Activated CD8-positive, alpha-beta T cell treated with anti-CD3 and anti-CD28 coated beads, Interleukin-2, amount 10 ng/mL, durations not matched to agents 7 days and 5 days (primary cell): ENCODE measurements around the gene ZNF691. TPM values are rescaled to one million over a fixed set of nuclear protein-coding genes. Genes with fewer than 3 reads are reported as not detected.

Experiments used
- ATAC-seq: fragments of 150-1000 bp; cut with Tn5 transposase; one replicate; pipeline ENCODE4 v1.10.0; 2021; ENCODE audit warnings: moderate library complexity
- CTCF ChIA-PET: fragments of 350-600 bp; sonication (Branson Sonifier 250); formaldehyde crosslinking; loops from one replicate; lab custom pipeline; 2021; ENCODE audit warnings: antibody characterized with exemption; lab: Charles Lee
- POLR2A ChIA-PET: fragments of 350-600 bp; sonication (Branson Sonifier 250); formaldehyde crosslinking; loops from one replicate; lab custom pipeline; 2021; ENCODE audit warnings: antibody characterized with exemption; lab: Charles Lee
- DNase-seq: peaks from one replicate; pipeline ENCODE4 v3.0.0-alpha.2; 2020
- H3K27ac Mint-ChIP-seq: one replicate; pipeline ENCODE4 v1.8.0; 2021; ENCODE audit warnings: mild to moderate bottlenecking, mixed read lengths
- H3K27me3 Mint-ChIP-seq: one replicate; pipeline ENCODE4 v1.8.0; 2021; ENCODE audit warnings: low read depth, mixed read lengths
- H3K36me3 Mint-ChIP-seq: one replicate; pipeline ENCODE4 v1.8.0; 2021; ENCODE audit warnings: low read depth, mixed read lengths
- H3K4me1 Mint-ChIP-seq: one replicate; pipeline ENCODE4 v1.8.0; 2021; ENCODE audit warnings: low read depth, mixed read lengths
- H3K4me3 Mint-ChIP-seq: one replicate; pipeline ENCODE4 v1.8.0; 2021; ENCODE audit warnings: mild to moderate bottlenecking, mixed read lengths
- H3K9me3 Mint-ChIP-seq: one replicate; pipeline ENCODE4 v1.8.0; 2022; ENCODE audit warnings: mixed read lengths; ENCODE audit not compliant: insufficient read depth
- total RNA-seq, 2 experiments: library from RNA; stranded (reverse); gene quantifications; one replicate each; pipeline ENCODE4 v1.2.3, GENCODE V29; 2021

Gene ZNF691
- total RNA-seq, 2 experiments from 2014 or later = 8.0 to 8.9 TPM

GRCh38 chr1:42832641-42833240 is 13.7 kb upstream of the ZNF691 start:
- H3K4me3 Mint-ChIP-seq = no peak overlapping the region
- H3K4me1 Mint-ChIP-seq = peaks cover 2% of the 10 kb centered on the region
- POLR2A ChIA-PET = interaction anchor here (1.0 kb wide), 1 partner anchor 13 kb away, joined by 3 read pairs; the partner anchor contains the start of gene ZNF691
- ATAC-seq (no peak), DNase-seq (no peak)
- H3K27ac Mint-ChIP-seq = no peak overlapping the region
- H3K36me3 Mint-ChIP-seq = no peaks in the 10 kb centered on the region
- no peaks in the 10 kb centered on the region for H3K27me3 Mint-ChIP-seq
- CTCF ChIA-PET = interaction anchor here (0.8 kb wide), 1 partner anchor 13 kb away, joined by 3 read pairs; the partner anchor contains the start of gene ZNF691
- no peaks in the 10 kb centered on the region for H3K9me3 Mint-ChIP-seq

- H3K9me3 Mint-ChIP-seq = no peaks in the 10 kb centered on the region
- H3K4me3 Mint-ChIP-seq = no peak overlapping the region
- no peak overlapping the region for H3K27ac Mint-ChIP-seq
- no peaks in the 10 kb centered on the region for H3K36me3 Mint-ChIP-seq
- DNase-seq (no peak), ATAC-seq (no peak)
- H3K27me3 Mint-ChIP-seq = no peaks in the 10 kb centered on the region
- ChIA-PET POLR2A (no interaction called here), CTCF (no interaction called here)
- H3K4me1 Mint-ChIP-seq = peaks cover 2% of the 10 kb centered on the region
Measured at GRCh38 chr1:42833981-42834380, 12.4 kb upstream of the ZNF691 start.

- Mint-ChIP-seq H3K4me3 (no peak overlapping the region), H3K27me3 (no peaks in the 10 kb centered on the region), H3K9me3 (no peaks in the 10 kb centered on the region), H3K27ac (no peak overlapping the region), H3K4me1 (peaks cover 2% of the 10 kb centered on the region), H3K36me3 (no peaks in the 10 kb centered on the region)
- ChIA-PET CTCF (interaction anchor here (1.4 to 1.6 kb wide), 2 partner anchors 11 to 18 kb away, joined by 3 to 6 read pairs; partner anchors contain the start of genes ERMAP, SVBP and ZNF691), POLR2A (interaction anchor here (0.9 kb wide), 1 partner anchor 12 kb away, joined by 4 read pairs; the partner anchor contains the start of gene ZNF691)
- ATAC-seq = no peak
- DNase-seq = no peak
Measured at GRCh38 chr1:42834803-42835202, 11.6 kb upstream of the ZNF691 start.

GRCh38 chr1:42835422-42835821 is 11.0 kb upstream of the ZNF691 start:
- Mint-ChIP-seq H3K4me1 (peaks cover 2% of the 10 kb centered on the region), H3K36me3 (no peaks in the 10 kb centered on the region), H3K4me3 (no peak overlapping the region), H3K27ac (no peak overlapping the region), H3K27me3 (no peaks in the 10 kb centered on the region), H3K9me3 (no peaks in the 10 kb centered on the region)
- ChIA-PET CTCF (interaction anchor here (1.4 to 1.6 kb wide), 3 partner anchors 11 to 57 kb away, joined by 3 to 6 read pairs (median 4); partner anchors contain the start of genes ERMAP, SVBP and ZNF691), POLR2A (interaction anchor here (0.9 kb wide), 1 partner anchor 11 kb away, joined by 4 read pairs; the partner anchor contains the start of gene ZNF691)
- DNase-seq (no peak), ATAC-seq (no peak)

- no peak for DNase-seq
- H3K27me3 Mint-ChIP-seq = no peaks in the 10 kb centered on the region
- H3K4me3 Mint-ChIP-seq = no peak overlapping the region
- no peaks in the 10 kb centered on the region for H3K9me3 Mint-ChIP-seq
- H3K4me1 Mint-ChIP-seq = peaks cover 2% of the 10 kb centered on the region
- no peaks in the 10 kb centered on the region for H3K36me3 Mint-ChIP-seq
- CTCF ChIA-PET = interaction anchor here (1.0 to 1.8 kb wide), 3 partner anchors 9 to 236 kb away, joined by 3 to 11 read pairs (median 3); partner anchors contain the start of genes ERMAP, SVBP and ZNF691
- POLR2A ChIA-PET = no interaction called here
- no peak overlapping the region for H3K27ac Mint-ChIP-seq
- no peak for ATAC-seq
Measured at GRCh38 chr1:42837709-42838108, 8.7 kb upstream of the ZNF691 start.

GRCh38 chr1:42838482-42839190 is 7.8 kb upstream of the ZNF691 start:
- H3K9me3 Mint-ChIP-seq = no peaks in the 10 kb centered on the region
- DNase-seq = no peak
- ChIA-PET CTCF (interaction anchor here (1.0 to 1.8 kb wide), 3 partner anchors 8 to 235 kb away, joined by 3 to 11 read pairs (median 3); partner anchors contain the start of genes ERMAP, SVBP and ZNF691), POLR2A (no interaction called here)
- ATAC-seq = no peak
- H3K27ac Mint-ChIP-seq = no peak overlapping the region
- peaks cover 2% of the 10 kb centered on the region for H3K4me1 Mint-ChIP-seq
- no peaks in the 10 kb centered on the region for H3K27me3 Mint-ChIP-seq
- H3K36me3 Mint-ChIP-seq = peaks cover 2% of the 10 kb centered on the region
- H3K4me3 Mint-ChIP-seq = no peak overlapping the region

GRCh38 chr1:42841010-42841409 is 5.4 kb upstream of the ZNF691 start:
- ATAC-seq (no peak), DNase-seq (no peak)
- Mint-ChIP-seq H3K27me3 (no peaks in the 10 kb centered on the region), H3K4me3 (no peak overlapping the region), H3K27ac (no peak overlapping the region), H3K4me1 (peaks cover 5% of the 10 kb centered on the region), H3K36me3 (peaks cover 2% of the 10 kb centered on the region), H3K9me3 (no peaks in the 10 kb centered on the region)
- ChIA-PET POLR2A (no interaction called here), CTCF (no interaction called here)

- CTCF ChIA-PET = no interaction called here
- no peaks in the 10 kb centered on the region for H3K9me3 Mint-ChIP-seq
- POLR2A ChIA-PET = no interaction called here
Measured at GRCh38 chr1:42841440-42842147, 4.8 kb upstream of the ZNF691 start.

GRCh38 chr1:42844592-42845140 is 1.7 kb upstream of the ZNF691 start:
- Mint-ChIP-seq H3K36me3 (peaks cover 7% of the 10 kb centered on the region), H3K4me1 (peaks cover 28% of the 10 kb centered on the region), H3K27me3 (no peaks in the 10 kb centered on the region), H3K9me3 (no peaks in the 10 kb centered on the region), H3K27ac (no peak overlapping the region), H3K4me3 (no peak overlapping the region)
- ATAC-seq (no peak), DNase-seq (no peak)
- ChIA-PET POLR2A (no interaction called here), CTCF (interaction anchor here (4.6 kb wide), 1 partner anchor 228 kb away, joined by 20 read pairs; no protein-coding TSS in a partner anchor)

More at GRCh38 chr1:42841440-42842147, 4.8 kb upstream of the ZNF691 start:
- no peak for DNase-seq
- no peaks in the 10 kb centered on the region for H3K27me3 Mint-ChIP-seq
- H3K36me3 Mint-ChIP-seq = peaks cover 2% of the 10 kb centered on the region
- H3K4me1 Mint-ChIP-seq = peaks cover 7% of the 10 kb centered on the region
- no peak overlapping the region for H3K4me3 Mint-ChIP-seq
- H3K27ac Mint-ChIP-seq = no peak overlapping the region
- ATAC-seq = no peak

- DNase-seq = no peak
- Mint-ChIP-seq H3K36me3 (peaks cover 11% of the 10 kb centered on the region), H3K27me3 (no peaks in the 10 kb centered on the region), H3K4me1 (peaks cover 30% of the 10 kb centered on the region), H3K9me3 (no peaks in the 10 kb centered on the region), H3K4me3 (no peak overlapping the region), H3K27ac (no peak overlapping the region)
- ChIA-PET POLR2A (interaction anchor here (4.1 kb wide), 1 partner anchor 78 kb away, joined by 28 read pairs; the partner anchor contains the start of genes C1orf50 and P3H1), CTCF (interaction anchor here (2.1 to 4.6 kb wide), 3 partner anchors 78 to 228 kb away, joined by 19 to 22 read pairs (median 20); partner anchors contain the start of genes C1orf50 and P3H1)
- no peak for ATAC-seq
Measured at GRCh38 chr1:42845193-42845592, 1.2 kb upstream of the ZNF691 start.

GRCh38 chr1:42845866-42846256 is 552 bp upstream of the ZNF691 start:
- no peaks in the 10 kb centered on the region for H3K9me3 Mint-ChIP-seq
- ATAC-seq = peak; percentile 10
- H3K36me3 Mint-ChIP-seq = peaks cover 18% of the 10 kb centered on the region
- peak overlapping the region; percentile 87 for H3K4me3 Mint-ChIP-seq
- peak overlapping the region; percentile 80 for H3K27ac Mint-ChIP-seq
- ChIA-PET CTCF (interaction anchor here (0.7 to 4.6 kb wide), 16 partner anchors 7 to 512 kb away, joined by 3 to 22 read pairs (median 6); partner anchors contain the start of genes C1orf50, ERMAP, P3H1 and SVBP), POLR2A (interaction anchor here (0.7 to 4.1 kb wide), 11 partner anchors 10 to 325 kb away, joined by 3 to 28 read pairs (median 3); partner anchors contain the start of genes C1orf50, ERMAP, P3H1 and SVBP)
- H3K27me3 Mint-ChIP-seq = no peaks in the 10 kb centered on the region
- DNase-seq = no peak
- peaks cover 30% of the 10 kb centered on the region for H3K4me1 Mint-ChIP-seq
